ENCODE data around the gene SP100. TPM values are rescaled to one million over a fixed set of nuclear protein-coding genes. Genes with fewer than 3 reads are reported as not detected.

SP100 gene
- total and polyA plus RNA-seq, 2 of the 13 experiments (the other 11 are each of a cell fraction or from before 2014, with no cell fraction given), result 12.6 to 16.5 TPM

- TF ChIP-seq ASH2L (IDR thresholded peaks at IDR 0.05; ENCODE audit: insufficient read length, low read depth, low read length) (peak; percentile 88), HOXA3 (CRISPR knock-in tag; IDR thresholded peaks at IDR 0.05) (peak; percentile 64), CBX2 (IDR thresholded peaks at IDR 0.05; ENCODE audit: low read depth, low read length) (no peak), CBX2 (CRISPR knock-in tag; IDR thresholded peaks at IDR 0.05; ENCODE audit: low read depth) (no peak), SP2 (CRISPR knock-in tag; IDR thresholded peaks at IDR 0.05) (no peak), MNT (IDR thresholded peaks at IDR 0.05) (no peak), ZNF20 (CRISPR knock-in tag; IDR thresholded peaks at IDR 0.05) (no peak), TBP (CRISPR knock-in tag; IDR thresholded peaks at IDR 0.05) (no peak), ZNF264 (CRISPR knock-in tag; IDR thresholded peaks at IDR 0.05) (no peak), ZBTB43 (CRISPR knock-in tag; conservative IDR thresholded peaks at IDR 0.05) (no peak), MXI1 (IDR thresholded peaks at IDR 0.05; ENCODE audit: borderline replicate concordance, low read depth, low read length) (peak; percentile 51; the same call in 1 of the 3 replicates), ZNF260 (CRISPR knock-in tag; IDR thresholded peaks at IDR 0.05; ENCODE audit: borderline replicate concordance, low read depth) (no peak), CREM (IDR thresholded peaks at IDR 0.05) (no peak), CREM (CRISPR knock-in tag; IDR thresholded peaks at IDR 0.05) (no peak), ZNF367 (CRISPR knock-in tag; IDR thresholded peaks at IDR 0.05; ENCODE audit: borderline replicate concordance) (no peak), CTCF (CRISPR knock-in tag; IDR thresholded peaks at IDR 0.05) (0 out of 2 replicates have a peak, but pooled peaks have one; percentile 3), XBP1 (CRISPR knock-in tag; IDR thresholded peaks at IDR 0.05) (peak; percentile 29; the same call in 1 of the 2 replicates), ZFP37 (CRISPR knock-in tag; IDR thresholded peaks at IDR 0.05; ENCODE audit: borderline replicate concordance) (peak; percentile 43; the same call in 1 of the 2 replicates), NFRKB (IDR thresholded peaks at IDR 0.05) (no peak), JDP2 (CRISPR knock-in tag; IDR thresholded peaks at IDR 0.05; ENCODE audit: borderline replicate concordance) (no peak; the same call in 1 of the 2 replicates), ZNF224 (CRISPR knock-in tag; IDR thresholded peaks at IDR 0.05) (peak; percentile 81; the same call in 1 of the 2 replicates)
- TF ChIP-seq, protein P1, sequence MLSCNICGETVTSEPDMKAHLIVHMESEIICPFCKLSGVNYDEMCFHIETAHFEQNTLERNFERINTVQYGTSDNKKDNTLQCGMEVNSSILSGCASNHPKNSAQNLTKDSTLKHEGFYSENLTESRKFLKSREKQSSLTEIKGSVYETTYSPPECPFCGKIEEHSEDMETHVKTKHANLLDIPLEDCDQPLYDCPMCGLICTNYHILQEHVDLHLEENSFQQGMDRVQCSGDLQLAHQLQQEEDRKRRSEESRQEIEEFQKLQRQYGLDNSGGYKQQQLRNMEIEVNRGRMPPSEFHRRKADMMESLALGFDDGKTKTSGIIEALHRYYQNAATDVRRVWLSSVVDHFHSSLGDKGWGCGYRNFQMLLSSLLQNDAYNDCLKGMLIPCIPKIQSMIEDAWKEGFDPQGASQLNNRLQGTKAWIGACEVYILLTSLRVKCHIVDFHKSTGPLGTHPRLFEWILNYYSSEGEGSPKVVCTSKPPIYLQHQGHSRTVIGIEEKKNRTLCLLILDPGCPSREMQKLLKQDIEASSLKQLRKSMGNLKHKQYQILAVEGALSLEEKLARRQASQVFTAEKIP (CRISPR knock-in tag; IDR thresholded peaks at IDR 0.05; ENCODE audit: borderline replicate concordance), result no peak
- TF ChIP-seq, protein P2, sequence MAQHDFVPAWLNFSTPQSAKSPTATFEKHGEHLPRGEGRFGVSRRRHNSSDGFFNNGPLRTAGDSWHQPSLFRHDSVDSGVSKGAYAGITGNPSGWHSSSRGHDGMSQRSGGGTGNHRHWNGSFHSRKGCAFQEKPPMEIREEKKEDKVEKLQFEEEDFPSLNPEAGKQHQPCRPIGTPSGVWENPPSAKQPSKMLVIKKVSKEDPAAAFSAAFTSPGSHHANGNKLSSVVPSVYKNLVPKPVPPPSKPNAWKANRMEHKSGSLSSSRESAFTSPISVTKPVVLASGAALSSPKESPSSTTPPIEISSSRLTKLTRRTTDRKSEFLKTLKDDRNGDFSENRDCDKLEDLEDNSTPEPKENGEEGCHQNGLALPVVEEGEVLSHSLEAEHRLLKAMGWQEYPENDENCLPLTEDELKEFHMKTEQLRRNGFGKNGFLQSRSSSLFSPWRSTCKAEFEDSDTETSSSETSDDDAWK (CRISPR knock-in tag; IDR thresholded peaks at IDR 0.05), result no peak
Observed at GRCh38 chr2:230411570-230412370, 4.2 kb upstream of the SP100 start (continued).

Data from HepG2 (cell line).